ENCODE data around the gene TBX1. TPM values are rescaled to one million over a fixed set of nuclear protein-coding genes. Genes with fewer than 3 reads are reported as not detected.
"Not testable (repeated sequence)": the region's sequence is repeated elsewhere in the genome, so short reads cannot be mapped to it uniquely, and the experiment has no call there.

The TBX1 gene
- total RNA-seq, 1 experiment from 2014 or later, result not detected

DNA sequence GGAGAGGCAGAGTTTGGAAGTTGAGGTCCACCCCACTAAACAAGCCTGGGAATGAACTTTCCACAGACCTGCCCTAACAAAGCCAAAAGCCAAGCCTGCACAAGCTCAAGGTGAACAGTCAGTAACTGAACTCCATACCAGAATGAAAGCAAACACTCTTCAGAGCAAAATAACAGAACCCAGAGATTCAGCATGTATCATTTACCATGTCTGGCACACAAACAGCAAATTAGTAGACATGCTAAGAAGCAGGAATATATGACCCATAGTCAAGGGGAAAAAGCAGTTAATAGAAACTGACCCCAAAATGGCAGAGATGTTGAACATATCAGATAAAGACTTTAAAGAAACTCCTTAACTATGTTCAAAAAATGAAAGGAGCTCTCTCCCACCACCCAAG is 31.3 kb downstream of the TBX1 start:
- intact Hi-C loops (cut with micrococcal nuclease; ENCODE audit: unreplicated experiment), result no loop called here
- Mint-ChIP-seq H3K36me3 (ENCODE audit: insufficient read depth, unreplicated experiment) (peaks cover 5% of the 10 kb centered on the region), H3K27ac (ENCODE audit: unreplicated experiment) (no peak overlapping the region), H3K9me3 (ENCODE audit: low read depth, unreplicated experiment) (no peaks in the 10 kb centered on the region), H3K4me1 (ENCODE audit: low read depth, unreplicated experiment) (no peaks in the 10 kb centered on the region), H3K4me3 (ENCODE audit: low read depth, unreplicated experiment) (no peak overlapping the region), H3K27me3 (ENCODE audit: unreplicated experiment) (no peaks in the 10 kb centered on the region)
- TF ChIP-seq, protein P1, sequence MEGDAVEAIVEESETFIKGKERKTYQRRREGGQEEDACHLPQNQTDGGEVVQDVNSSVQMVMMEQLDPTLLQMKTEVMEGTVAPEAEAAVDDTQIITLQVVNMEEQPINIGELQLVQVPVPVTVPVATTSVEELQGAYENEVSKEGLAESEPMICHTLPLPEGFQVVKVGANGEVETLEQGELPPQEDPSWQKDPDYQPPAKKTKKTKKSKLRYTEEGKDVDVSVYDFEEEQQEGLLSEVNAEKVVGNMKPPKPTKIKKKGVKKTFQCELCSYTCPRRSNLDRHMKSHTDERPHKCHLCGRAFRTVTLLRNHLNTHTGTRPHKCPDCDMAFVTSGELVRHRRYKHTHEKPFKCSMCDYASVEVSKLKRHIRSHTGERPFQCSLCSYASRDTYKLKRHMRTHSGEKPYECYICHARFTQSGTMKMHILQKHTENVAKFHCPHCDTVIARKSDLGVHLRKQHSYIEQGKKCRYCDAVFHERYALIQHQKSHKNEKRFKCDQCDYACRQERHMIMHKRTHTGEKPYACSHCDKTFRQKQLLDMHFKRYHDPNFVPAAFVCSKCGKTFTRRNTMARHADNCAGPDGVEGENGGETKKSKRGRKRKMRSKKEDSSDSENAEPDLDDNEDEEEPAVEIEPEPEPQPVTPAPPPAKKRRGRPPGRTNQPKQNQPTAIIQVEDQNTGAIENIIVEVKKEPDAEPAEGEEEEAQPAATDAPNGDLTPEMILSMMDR (IDR thresholded peaks at IDR 0.05; ENCODE audit: unreplicated experiment), result no peak
- CTCF ChIA-PET, result no interaction called here
- no peak for DNase-seq
- no TSS peak for BruUV-seq (replicated peaks)

DNA sequence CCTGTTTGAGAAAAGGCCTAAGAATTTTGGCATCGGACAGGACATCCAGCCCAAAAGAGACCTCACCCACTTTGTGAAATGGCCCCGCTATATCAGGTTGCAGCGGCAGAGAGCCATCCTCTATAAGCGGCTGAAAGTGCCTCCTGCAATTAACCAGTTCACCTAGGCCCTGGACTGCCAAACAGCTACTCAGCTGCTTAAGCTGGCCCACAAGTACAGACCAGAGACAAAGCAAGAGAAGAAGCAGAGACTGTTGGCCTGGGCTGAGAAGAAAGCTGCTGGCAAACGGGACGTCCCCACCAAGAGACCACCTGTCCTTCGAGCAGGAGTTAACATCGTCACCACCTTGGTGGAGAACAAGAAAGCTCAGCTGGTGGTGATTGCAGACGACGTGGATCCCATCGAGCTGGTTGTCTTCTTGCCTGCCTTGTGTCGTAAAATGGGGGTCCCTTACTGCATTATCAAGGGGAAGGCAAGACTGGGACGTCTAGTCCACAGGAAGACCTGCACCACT is 31.9 kb downstream of the TBX1 start:
- intact Hi-C loops (cut with micrococcal nuclease; ENCODE audit: unreplicated experiment); H3K27ac Mint-ChIP-seq (ENCODE audit: unreplicated experiment); H3K9me3 Mint-ChIP-seq (ENCODE audit: low read depth, unreplicated experiment); H3K36me3 Mint-ChIP-seq (ENCODE audit: insufficient read depth, unreplicated experiment); H3K27me3 Mint-ChIP-seq (ENCODE audit: unreplicated experiment); BruUV-seq (replicated peaks); DNase-seq; H3K4me3 Mint-ChIP-seq (ENCODE audit: low read depth, unreplicated experiment); H3K4me1 Mint-ChIP-seq (ENCODE audit: low read depth, unreplicated experiment): not testable (repeated sequence)
- CTCF ChIA-PET, result interaction anchor here (1.0 kb wide), 1 partner anchor 118 kb away, joined by 5 read pairs; no protein-coding TSS in a partner anchor

DNA sequence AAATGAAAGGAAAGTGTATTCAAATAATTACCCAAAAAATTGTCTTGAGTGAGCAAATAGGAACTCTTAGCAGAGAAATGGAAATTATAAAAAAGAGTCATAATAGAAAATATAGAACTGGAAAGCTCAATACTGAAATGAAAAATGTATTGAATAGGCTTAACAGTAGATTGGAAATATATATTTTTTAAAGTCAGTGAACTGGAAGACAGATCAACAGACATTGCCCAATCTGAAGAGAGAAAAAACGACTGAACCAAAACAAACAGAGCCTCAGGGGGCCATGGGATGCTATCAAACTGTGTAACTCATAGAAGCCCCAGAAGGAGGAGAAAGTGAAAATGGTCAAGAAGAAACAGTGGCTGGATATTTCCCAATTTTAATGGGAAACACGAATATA is 32.6 kb downstream of the TBX1 start:
- Mint-ChIP-seq H3K4me1 (ENCODE audit: low read depth, unreplicated experiment) (no peaks in the 10 kb centered on the region), H3K9me3 (ENCODE audit: low read depth, unreplicated experiment) (no peaks in the 10 kb centered on the region), H3K36me3 (ENCODE audit: insufficient read depth, unreplicated experiment) (peaks cover under 1% of the 10 kb centered on the region), H3K4me3 (ENCODE audit: low read depth, unreplicated experiment) (no peak overlapping the region), H3K27ac (ENCODE audit: unreplicated experiment) (no peak overlapping the region), H3K27me3 (ENCODE audit: unreplicated experiment) (no peaks in the 10 kb centered on the region)
- intact Hi-C loops (cut with micrococcal nuclease; ENCODE audit: unreplicated experiment), result no loop called here
- no TSS peak for BruUV-seq (replicated peaks)
- no peak for DNase-seq
- TF ChIP-seq, protein P1 (IDR thresholded peaks at IDR 0.05; ENCODE audit: unreplicated experiment), result no peak
- CTCF ChIA-PET, result interaction anchor here (1.0 kb wide), 1 partner anchor 117 kb away, joined by 5 read pairs; no protein-coding TSS in a partner anchor

DNA sequence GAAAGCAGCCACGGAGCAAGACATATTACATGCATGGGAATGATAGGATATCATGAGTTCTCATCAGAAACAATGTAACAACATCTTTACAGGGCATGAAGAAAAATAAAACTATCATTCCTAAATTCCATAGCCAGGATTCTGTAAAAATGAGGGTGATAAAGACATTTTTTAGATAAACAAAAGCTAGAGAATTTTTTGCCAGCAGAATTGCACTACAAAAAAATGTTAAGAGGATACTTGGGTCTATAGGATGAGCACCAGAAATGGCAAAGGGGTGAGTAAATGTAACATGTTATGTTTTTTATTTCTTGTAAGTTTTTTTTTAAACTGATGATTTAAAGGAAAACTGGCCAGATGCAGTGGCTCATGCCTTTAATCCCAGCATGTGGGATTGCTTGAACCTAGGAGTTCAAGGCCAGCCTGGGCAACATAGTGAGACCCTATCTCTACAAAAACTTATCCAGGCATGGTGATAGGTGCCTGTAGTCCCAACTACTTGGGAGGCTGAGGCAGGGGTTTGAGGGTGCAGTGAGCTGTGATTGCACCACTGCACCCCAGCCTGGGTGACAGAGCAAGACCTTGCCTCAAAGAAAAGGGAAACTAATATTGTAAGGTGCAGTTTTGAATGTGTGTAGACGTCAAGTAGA is 33.2 kb downstream of the TBX1 start:
- intact Hi-C loops (cut with micrococcal nuclease; ENCODE audit: unreplicated experiment), result no loop called here

More for the DNA sequence above, 33.2 kb downstream of the TBX1 start:
- Mint-ChIP-seq H3K4me1 (ENCODE audit: low read depth, unreplicated experiment) (no peaks in the 10 kb centered on the region), H3K9me3 (ENCODE audit: low read depth, unreplicated experiment) (no peaks in the 10 kb centered on the region), H3K27me3 (ENCODE audit: unreplicated experiment) (no peaks in the 10 kb centered on the region), H3K27ac (ENCODE audit: unreplicated experiment) (no peak overlapping the region), H3K4me3 (ENCODE audit: low read depth, unreplicated experiment) (no peak overlapping the region), H3K36me3 (ENCODE audit: insufficient read depth, unreplicated experiment) (no peaks in the 10 kb centered on the region)
- no TSS peak for BruUV-seq (replicated peaks)
- TF ChIP-seq, protein P1 (IDR thresholded peaks at IDR 0.05; ENCODE audit: unreplicated experiment), result no peak
- CTCF ChIA-PET, result no interaction called here
- DNase-seq, result no peak

Measured in Calu3 (cell line).